Lung (tissue), 13 donors: ENCODE measurements around the gene SARNP. TPM values are rescaled to one million over a fixed set of nuclear protein-coding genes. Genes with fewer than 3 reads are reported as not detected.
A peak's percentile ranks its signal among the peaks of the same experiment; 100 is the strongest.

ENCODE experiments used
- ATAC-seq: fragments of 200-7000 bp; cut with Tn5 transposase; one replicate; pipeline ENCODE4 v1.9.1; 2020; ENCODE audit warnings: moderate number of reproducible peaks; ENCODE audit not compliant: insufficient read depth, low FRiP score
- DNase-seq, 3 donors: peaks; one replicate each; pipeline ENCODE4 v3.0.0-alpha.2; 2013 to 2017
- H3K27ac ChIP-seq, 2 donors: one replicate each; pipeline ENCODE4 v1.5.1; 2013; ENCODE audit warnings: mild to moderate bottlenecking in 2 of 2, moderate library complexity in 2 of 2, control low read depth in 1 of 2, inconsistent platforms in 1 of 2, low read depth in 1 of 2, low read length in 1 of 2
- H3K27me3 ChIP-seq, 3 donors: one replicate each; pipeline ENCODE4 v1.5.1; 2013; ENCODE audit warnings: low read length in 2 of 3; ENCODE audit not compliant: control insufficient read depth in 3 of 3, insufficient read depth in 3 of 3
- H3K36me3 ChIP-seq, 4 donors: one replicate each; pipeline ENCODE4 v1.5.1; 2013; ENCODE audit warnings: low read length in 4 of 4, mild to moderate bottlenecking in 1 of 4, moderate library complexity in 1 of 4; ENCODE audit not compliant: control insufficient read depth in 4 of 4, insufficient read depth in 4 of 4
- H3K4me1 ChIP-seq, 5 donors: one replicate each; pipeline ENCODE4 v1.5.1; 2013; ENCODE audit warnings: low read length in 5 of 5, mild to moderate bottlenecking in 2 of 5, moderate library complexity in 1 of 5; ENCODE audit not compliant: control insufficient read depth in 5 of 5, insufficient read depth in 5 of 5
- H3K4me3 ChIP-seq: one replicate; pipeline ENCODE4 v1.5.1; 2013; ENCODE audit warnings: mild to moderate bottlenecking, control low read depth, moderate library complexity
- H3K9ac ChIP-seq, 2 donors: one replicate each; pipeline ENCODE4 v1.5.1; 2013; ENCODE audit warnings: low read length in 2 of 2, control low read depth in 1 of 2; ENCODE audit not compliant: insufficient read depth in 1 of 2
- H3K9me3 ChIP-seq, 4 donors: one replicate each; pipeline ENCODE4 v1.5.1; 2013; ENCODE audit warnings: low read length in 3 of 4, mild to moderate bottlenecking in 1 of 4, moderate library complexity in 1 of 4; ENCODE audit not compliant: control insufficient read depth in 4 of 4, insufficient read depth in 3 of 4
- CTCF ChIP-seq: IDR thresholded peaks from 2 replicates; pipeline ENCODE4 v1.5.1; 2012; ENCODE audit warnings: mild to moderate bottlenecking; ENCODE audit errors: control extremely low read depth, extremely low read depth
- WGBS, 2 donors: extraction: QIAGEN DNeasy Blood & Tissue Kit; methylation state at CpG; one replicate each; pipeline ENCODE4 v1.1.7; 2013; 5-methylcytosine and 5-hydroxymethylcytosine counted together
- polyA plus RNA-seq, 2 donors: library from polyadenylated mRNA; stranded (reverse); fragments of 200-250 nt; gene quantifications; one replicate each; pipeline ENCODE4 v1.2.1, GENCODE V29; 2013
- small RNA-seq: library from RNA; depleted of rRNA; stranded (forward); fragments of <200 nt; gene quantifications from one replicate; pipeline ENCODE3, GENCODE V24; 2014; ENCODE audit warnings: low replicate concordance
- total RNA-seq, 2 donors: library from RNA; depleted of rRNA in 1 of 2; stranded (reverse); fragments of >200 nt in 1 of 2; gene quantifications; one replicate each; pipeline ENCODE4 v1.2.1, GENCODE V29; 2014 to 2021
- donor health status: control.
- donor health status: control.
- donor health status: Bipolar disorder and iron deficiency.
- donor health status: healthy.
- donor health status: DM: yes; HTN: yes; CAD: no.

SARNP gene
- total and polyA plus RNA-seq, 4 donors, result 51.9 to 102 (median 82.2) TPM

GRCh38 chr12:55711786-55712553 lies 105.6 kb downstream of the SARNP start:
- Histone ChIP-seq H3K36me3 (no peaks in the 10 kb centered on the region), H3K27ac (peak overlapping the region; percentile 35 to 85), H3K27me3 (peaks cover 0 to 3% (median 3%) of the 10 kb centered on the region in 3 donors), H3K9me3 (no peaks in the 10 kb centered on the region), H3K9ac (peak overlapping the region in 1 of 2 donors; percentile 26), H3K4me1 (peaks cover 3 to 44% (median 12%) of the 10 kb centered on the region in 5 donors), H3K4me3 (no peak overlapping the region)
- peak; percentile 83 to 92 (median 88) for DNase-seq
- no peak for ATAC-seq
- TF ChIP-seq CTCF, result no peak
- WGBS, 2 donors, result 66 to 73% methylated on average over 4 of the region's 4 CpGs

- Histone ChIP-seq H3K4me3 (no peak overlapping the region), H3K9ac (no peak overlapping the region), H3K27ac (peak overlapping the region in 1 of 2 donors; percentile 85), H3K27me3 (peaks cover 0 to 9% (median 5%) of the 10 kb centered on the region in 3 donors), H3K36me3 (no peaks in the 10 kb centered on the region), H3K4me1 (peaks cover 0 to 53% (median 6%) of the 10 kb centered on the region in 5 donors), H3K9me3 (no peaks in the 10 kb centered on the region)
- no peak for TF ChIP-seq CTCF
- WGBS, 2 donors, result 0 to 11% methylated on average over 3 of the region's 3 CpGs
- no peak for ATAC-seq
- no peak for DNase-seq
Observed at GRCh38 chr12:55708695-55709233, 108.8 kb downstream of the SARNP start.

- H3K36me3 ChIP-seq, result no peaks in the 10 kb centered on the region
- peaks cover 0 to 55% (median 6%) of the 10 kb centered on the region in 5 donors for H3K4me1 ChIP-seq
- H3K9ac ChIP-seq, result no peak within 1 kb of the TSS
- 1% methylated on average over 25 to 39 of the region's 39 CpGs for WGBS, 2 donors
- no peak for TF ChIP-seq CTCF
- H3K4me3 ChIP-seq, result peak within 1 kb of the TSS; percentile 63
- DNase-seq, result peak in 2 of 3 donors; percentile 40 to 68
- peaks cover 0 to 9% (median 5%) of the 10 kb centered on the region in 3 donors for H3K27me3 ChIP-seq
- H3K27ac ChIP-seq, result peak within 1 kb of the TSS in 1 of 2 donors; percentile 98
- no peaks in the 10 kb centered on the region for H3K9me3 ChIP-seq
- peak; percentile 24 for ATAC-seq
Observed at GRCh38 chr12:55707841-55708694, 109.5 kb downstream of the SARNP start, which contains the start of gene ITGA7. TSS of gene ITGA7 (minus strand) at chr12:55707904. CDS start at chr12:55707682, 222 bp downstream.

Small RNAs within 50 kb of the gene (small RNA-seq; reads per million reads assigned to genes)
- gene AC009779.1, result not detected
- gene RF00017, result not detected

Other genes with a start within 250 kb of the SARNP start
- not detected for gene OR2AP1, start 245.3 kb downstream of the SARNP start, total RNA-seq
- gene OR2AP1, start 245.3 kb downstream of the SARNP start, polyA plus RNA-seq, result not detected
- not detected for gene OR10P1, start 180.8 kb downstream of the SARNP start, total RNA-seq
- gene OR10P1, start 180.8 kb downstream of the SARNP start, polyA plus RNA-seq, result not detected
- 10 to 100 TPM; 13.5 to 28.4 TPM for gene ITGA7, start 109.8 kb downstream of the SARNP start, total RNA-seq
- 10 to 100 TPM in 1 of 2 donors, 1 to 10 TPM in 1; 8.2 to 22.0 TPM for gene ITGA7, start 109.8 kb downstream of the SARNP start, polyA plus RNA-seq
- 100 to 1,000 TPM in 1 of 2 donors, 10 to 100 TPM in 1; 53.9 to 132 TPM for gene BLOC1S1, start 101.7 kb downstream of the SARNP start, total RNA-seq
- gene BLOC1S1, start 101.7 kb downstream of the SARNP start, polyA plus RNA-seq, result 100 to 1,000 TPM; 351 to 374 TPM
- 1 to 10 TPM; 4.4 to 5.4 TPM for gene RDH5, start 97.3 kb downstream of the SARNP start, total RNA-seq
- 1 to 10 TPM; 3.1 to 3.4 TPM for gene RDH5, start 97.3 kb downstream of the SARNP start, polyA plus RNA-seq
- 1,000 to 10,000 TPM in 1 of 2 donors, 100 to 1,000 TPM in 1; 516 to 1,425 TPM for gene CD63, start 88.7 kb downstream of the SARNP start, total RNA-seq
- 1,000 to 10,000 TPM; 1,829 to 2,824 TPM for gene CD63, start 88.7 kb downstream of the SARNP start, polyA plus RNA-seq
- 1 to 10 TPM; 2.8 to 8.3 TPM for gene GDF11, start 74.6 kb downstream of the SARNP start, total RNA-seq
- 1 to 10 TPM in 1 of 2 donors, under 1 TPM in 1; 0.93 to 3.5 TPM for gene GDF11, start 74.6 kb downstream of the SARNP start, polyA plus RNA-seq
- gene ORMDL2, start 317 bp upstream of the SARNP start, total RNA-seq, result 10 to 100 TPM; 22.4 to 69.2 TPM
- gene ORMDL2, start 317 bp upstream of the SARNP start, polyA plus RNA-seq, result 10 to 100 TPM; 94.6 to 98.1 TPM
- gene DNAJC14, start 11.9 kb upstream of the SARNP start, total RNA-seq, result 10 to 100 TPM; 24.9 to 33.0 TPM
- gene DNAJC14, start 11.9 kb upstream of the SARNP start, polyA plus RNA-seq, result 10 to 100 TPM; 15.8 to 30.7 TPM
- 10 to 100 TPM in 1 of 2 donors, 1 to 10 TPM in 1; 9.6 to 53.9 TPM for gene MMP19, start 25.2 kb upstream of the SARNP start, total RNA-seq
- gene MMP19, start 25.2 kb upstream of the SARNP start, polyA plus RNA-seq, result 10 to 100 TPM in 1 of 2 donors, 1 to 10 TPM in 1; 9.3 to 92.1 TPM
- 10 to 100 TPM; 32.0 to 32.3 TPM for gene PYM1, start 110.2 kb upstream of the SARNP start, total RNA-seq
- 10 to 100 TPM; 37.7 to 44.9 TPM for gene PYM1, start 110.2 kb upstream of the SARNP start, polyA plus RNA-seq
- 10 to 100 TPM; 33.7 to 41.1 TPM for gene DGKA, start 113.4 kb upstream of the SARNP start, total RNA-seq
- gene DGKA, start 113.4 kb upstream of the SARNP start, polyA plus RNA-seq, result 10 to 100 TPM; 19.3 to 28.0 TPM
- gene PMEL, start 148.3 kb upstream of the SARNP start, total RNA-seq, result 1 to 10 TPM in 1 of 2 donors, under 1 TPM in 1; 0.43 to 1.7 TPM
- 1 to 10 TPM; 1.0 to 1.1 TPM for gene PMEL, start 148.3 kb upstream of the SARNP start, polyA plus RNA-seq
- gene CDK2, start 149.1 kb upstream of the SARNP start, total RNA-seq, result 10 to 100 TPM; 27.4 to 28.0 TPM
- 10 to 100 TPM; 13.0 to 25.5 TPM for gene CDK2, start 149.1 kb upstream of the SARNP start, polyA plus RNA-seq
- gene RAB5B, start 156.4 kb upstream of the SARNP start, total RNA-seq, result 100 to 1,000 TPM; 113 to 118 TPM
- gene RAB5B, start 156.4 kb upstream of the SARNP start, polyA plus RNA-seq, result 10 to 100 TPM; 64.5 to 70.0 TPM
- gene SUOX, start 179.6 kb upstream of the SARNP start, total RNA-seq, result 10 to 100 TPM; 17.7 to 26.2 TPM
- gene SUOX, start 179.6 kb upstream of the SARNP start, polyA plus RNA-seq, result 10 to 100 TPM; 15.1 to 17.1 TPM
- gene IKZF4, start 203.3 kb upstream of the SARNP start, total RNA-seq, result 10 to 100 TPM in 1 of 2 donors, 1 to 10 TPM in 1; 7.0 to 10.7 TPM
- gene IKZF4, start 203.3 kb upstream of the SARNP start, polyA plus RNA-seq, result 1 to 10 TPM; 3.3 to 3.5 TPM
- gene RPS26, start 224.2 kb upstream of the SARNP start, total RNA-seq, result 10 to 100 TPM; 53.1 to 94.2 TPM
- 1,000 to 10,000 TPM; 1,088 to 1,477 TPM for gene RPS26, start 224.2 kb upstream of the SARNP start, polyA plus RNA-seq